Measurements from ENCODE around the gene SLC18A2. TPM values are rescaled to one million over a fixed set of nuclear protein-coding genes. Genes with fewer than 3 reads are reported as not detected.

SLC18A2 gene
- total and polyA plus RNA-seq, 2 experiments from 2014 or later, result 0.91 TPM; not detected in 1

DNA sequence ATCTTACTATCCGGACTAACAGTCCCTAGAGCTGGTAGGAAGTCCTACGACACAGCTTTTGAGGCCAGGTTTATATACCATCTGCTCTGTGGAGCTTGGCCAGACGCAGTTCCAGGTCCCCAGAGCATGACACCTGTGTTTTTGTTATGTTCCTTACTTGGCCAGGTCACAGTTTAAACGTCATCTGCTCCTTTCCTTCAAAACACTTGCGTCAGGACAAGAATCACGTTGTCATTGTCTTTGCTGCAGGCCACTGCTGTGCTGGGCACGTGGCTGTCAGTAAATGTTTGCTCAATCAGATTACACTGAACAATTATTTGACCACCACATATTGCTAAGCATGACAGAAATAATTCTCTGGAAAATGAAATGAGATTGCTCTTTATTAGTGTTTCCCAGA lies 23.9 kb downstream of the SLC18A2 start:
- no peak overlapping the region for H3K9ac ChIP-seq
- no peak overlapping the region for H3K4me2 ChIP-seq (ENCODE audit: unreplicated experiment)
- H3K4me1 ChIP-seq (ENCODE audit: insufficient read depth), result no peaks in the 10 kb centered on the region
- H2AFZ ChIP-seq, result no peak overlapping the region
- no peaks in the 10 kb centered on the region for H3K9me2 ChIP-seq (ENCODE audit: insufficient read depth)
- H3K4me3 ChIP-seq, result no peak overlapping the region
- no peaks in the 10 kb centered on the region for H3F3A ChIP-seq (ENCODE audit: insufficient read depth)
- DNase-seq, result no peak
- no peaks in the 10 kb centered on the region for H3K79me2 ChIP-seq (ENCODE audit: insufficient read depth)
- H3K36me3 ChIP-seq (ENCODE audit: low read depth), result no peaks in the 10 kb centered on the region
- H4K20me1 ChIP-seq (ENCODE audit: insufficient read depth), result no peaks in the 10 kb centered on the region
- H3K9me3 ChIP-seq (ENCODE audit: low read depth), result no peaks in the 10 kb centered on the region
- no peak for TF ChIP-seq EZH2 (IDR thresholded peaks at IDR 0.05; ENCODE audit: insufficient read depth, poor library complexity, severe bottlenecking)
- TF ChIP-seq EZH2phosphoT487 (IDR thresholded peaks at IDR 0.05; ENCODE audit: insufficient read depth, low read depth), result no peak
- 74 to 78% methylated on average over 7 of the region's 7 CpGs for WGBS, 2 experiments (ENCODE audit: low coverage in 1 of 2, low lambda C conversion rate in 2 of 2, missing lambda C conversion rate in 2 of 2)
- in situ Hi-C loops (cut with MboI), result no loop called here
- peaks cover 22% of the 10 kb centered on the region for H3K27me3 ChIP-seq (replicated peaks; ENCODE audit: insufficient read depth)
- no peak overlapping the region for H3K27ac ChIP-seq

DNA sequence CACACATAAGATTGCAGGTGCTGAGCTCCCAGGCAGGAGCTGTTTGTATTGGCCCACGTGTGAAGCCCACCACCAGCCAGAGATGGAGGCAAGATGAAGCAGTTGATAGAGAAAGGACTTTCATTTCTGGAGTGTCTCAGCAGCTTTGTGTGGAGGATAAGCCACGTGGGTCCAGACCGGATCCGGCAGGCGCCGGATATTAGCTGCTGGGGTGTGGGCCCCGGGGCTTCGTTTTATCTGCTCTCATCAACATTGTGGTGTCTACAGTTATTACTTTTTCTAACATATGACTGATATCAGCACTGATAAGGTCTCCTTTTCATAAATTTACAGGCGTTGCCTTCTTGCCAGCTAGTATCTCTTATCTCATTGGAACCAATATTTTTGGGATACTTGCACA lies 25.5 kb downstream of the SLC18A2 start:
- Histone ChIP-seq H3K9ac (no peak overlapping the region), H3K4me3 (no peak overlapping the region), H3K27me3 (replicated peaks; ENCODE audit: insufficient read depth) (peaks cover 7% of the 10 kb centered on the region; the same call in 1 of the 2 replicates), H3K27ac (no peak overlapping the region), H3K79me2 (ENCODE audit: insufficient read depth) (no peaks in the 10 kb centered on the region), H3K9me3 (ENCODE audit: low read depth) (no peaks in the 10 kb centered on the region), H2AFZ (no peak overlapping the region), H4K20me1 (ENCODE audit: insufficient read depth) (no peaks in the 10 kb centered on the region), H3K4me2 (ENCODE audit: unreplicated experiment) (no peak overlapping the region), H3K36me3 (ENCODE audit: low read depth) (no peaks in the 10 kb centered on the region), H3K9me2 (ENCODE audit: insufficient read depth) (no peaks in the 10 kb centered on the region), H3K4me1 (ENCODE audit: insufficient read depth) (0 out of 2 replicates have a peak, but pooled peaks cover 3% of the 10 kb centered on the region), H3F3A (ENCODE audit: insufficient read depth) (no peaks in the 10 kb centered on the region)
- WGBS, 2 experiments (ENCODE audit: low coverage in 1 of 2, low lambda C conversion rate in 2 of 2, missing lambda C conversion rate in 2 of 2), result 70 to 78% methylated on average over 9 of the region's 9 CpGs
- no peak for TF ChIP-seq EZH2 (IDR thresholded peaks at IDR 0.05; ENCODE audit: insufficient read depth, poor library complexity, severe bottlenecking)
- no peak for TF ChIP-seq EZH2phosphoT487 (IDR thresholded peaks at IDR 0.05; ENCODE audit: insufficient read depth, low read depth)
- in situ Hi-C loops (cut with MboI), result no loop called here
- no peak for DNase-seq

DNA sequence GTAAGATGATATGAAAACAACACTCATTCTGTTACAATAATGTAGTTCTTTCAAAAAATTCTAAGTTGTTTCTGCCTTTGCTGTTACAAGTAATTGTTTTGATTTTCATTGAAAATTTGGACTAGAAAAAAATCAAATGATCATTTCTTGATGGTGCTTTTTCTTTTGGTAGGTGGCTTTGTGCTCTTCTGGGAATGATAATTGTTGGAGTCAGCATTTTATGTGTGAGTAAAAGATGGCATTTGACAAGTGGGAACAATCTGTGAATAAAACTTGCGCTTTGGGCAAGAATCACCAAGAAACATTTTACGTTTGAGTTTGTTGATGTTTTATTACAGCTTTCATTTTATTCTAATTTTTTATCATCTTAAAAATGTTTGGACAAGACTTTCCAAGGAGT lies 25.9 kb downstream of the SLC18A2 start:
- Histone ChIP-seq H3K27me3 (replicated peaks; ENCODE audit: insufficient read depth) (0 out of 2 replicates have a peak, but pooled peaks cover 3% of the 10 kb centered on the region), H3K79me2 (ENCODE audit: insufficient read depth) (no peaks in the 10 kb centered on the region), H2AFZ (no peak overlapping the region), H3K4me1 (ENCODE audit: insufficient read depth) (peaks cover 7% of the 10 kb centered on the region; the same call in 1 of the 2 replicates), H3K9me2 (ENCODE audit: insufficient read depth) (no peaks in the 10 kb centered on the region), H3K9ac (no peak overlapping the region), H3K27ac (no peak overlapping the region), H3K4me3 (no peak overlapping the region), H4K20me1 (ENCODE audit: insufficient read depth) (no peaks in the 10 kb centered on the region), H3K9me3 (ENCODE audit: low read depth) (no peaks in the 10 kb centered on the region), H3K4me2 (ENCODE audit: unreplicated experiment) (no peak overlapping the region), H3K36me3 (ENCODE audit: low read depth) (no peaks in the 10 kb centered on the region), H3F3A (ENCODE audit: insufficient read depth) (no peaks in the 10 kb centered on the region)
- in situ Hi-C loops (cut with MboI), result no loop called here
- TF ChIP-seq EZH2phosphoT487 (IDR thresholded peaks at IDR 0.05; ENCODE audit: insufficient read depth, low read depth) (no peak), EZH2 (IDR thresholded peaks at IDR 0.05; ENCODE audit: insufficient read depth, poor library complexity, severe bottlenecking) (no peak)
- no peak for DNase-seq
- WGBS, 2 experiments (ENCODE audit: low coverage in 1 of 2, low lambda C conversion rate in 2 of 2, missing lambda C conversion rate in 2 of 2), result 65 to 68% methylated on average over 2 of the region's 2 CpGs

DNA sequence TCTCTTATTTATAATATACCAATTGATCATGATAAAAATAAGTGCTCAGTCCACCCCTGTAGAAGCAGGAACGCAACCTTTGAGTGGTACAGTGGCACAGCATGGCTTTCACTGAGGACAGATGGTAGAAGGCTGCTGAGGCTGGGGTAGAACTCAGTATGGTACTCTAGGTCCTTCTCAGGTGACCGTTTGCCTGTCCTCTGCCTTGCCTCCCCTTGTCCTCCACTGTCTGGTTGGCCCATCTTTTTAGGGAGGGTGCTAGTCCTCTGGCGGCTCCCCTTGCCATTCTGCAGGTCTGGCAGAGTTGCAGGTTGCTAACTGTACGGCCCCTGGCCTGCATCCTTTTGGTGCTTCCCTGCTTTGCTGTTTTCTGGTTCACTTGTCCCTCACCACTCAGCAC lies 27.3 kb downstream of the SLC18A2 start:
- Histone ChIP-seq H3K9me3 (ENCODE audit: low read depth) (no peaks in the 10 kb centered on the region), H3K4me1 (ENCODE audit: insufficient read depth) (peaks cover 7% of the 10 kb centered on the region; the same call in 1 of the 2 replicates), H4K20me1 (ENCODE audit: insufficient read depth) (no peaks in the 10 kb centered on the region), H3K79me2 (ENCODE audit: insufficient read depth) (no peaks in the 10 kb centered on the region), H3K4me3 (no peak overlapping the region), H3K9ac (no peak overlapping the region), H2AFZ (no peak overlapping the region), H3K27ac (no peak overlapping the region), H3K4me2 (ENCODE audit: unreplicated experiment) (no peak overlapping the region), H3K27me3 (replicated peaks; ENCODE audit: insufficient read depth) (no peaks in the 10 kb centered on the region), H3K36me3 (ENCODE audit: low read depth) (no peaks in the 10 kb centered on the region), H3F3A (ENCODE audit: insufficient read depth) (no peaks in the 10 kb centered on the region), H3K9me2 (ENCODE audit: insufficient read depth) (no peaks in the 10 kb centered on the region)
- 81 to 86% methylated on average over 4 of the region's 4 CpGs for WGBS, 2 experiments (ENCODE audit: low coverage in 1 of 2, low lambda C conversion rate in 2 of 2, missing lambda C conversion rate in 2 of 2)
- DNase-seq, result no peak
- in situ Hi-C loops (cut with MboI), result no loop called here
- TF ChIP-seq EZH2 (IDR thresholded peaks at IDR 0.05; ENCODE audit: insufficient read depth, poor library complexity, severe bottlenecking) (no peak), EZH2phosphoT487 (IDR thresholded peaks at IDR 0.05; ENCODE audit: insufficient read depth, low read depth) (no peak)

DNA sequence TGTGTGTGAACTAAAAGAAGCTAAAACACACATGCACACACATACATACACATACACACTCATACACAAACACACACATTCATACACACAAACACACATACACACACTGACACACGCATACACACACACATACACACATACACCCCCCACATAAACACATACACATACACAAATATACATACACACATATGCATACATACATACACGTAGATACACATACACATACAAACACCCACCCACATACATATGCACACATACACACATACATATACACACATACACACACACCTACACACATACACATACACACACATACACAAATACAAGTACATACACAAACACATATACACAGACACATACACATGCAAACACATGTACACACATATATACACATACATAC lies 28.0 kb downstream of the SLC18A2 start:
- no peak overlapping the region for H3K9ac ChIP-seq
- H3K27me3 ChIP-seq (replicated peaks; ENCODE audit: insufficient read depth), result no peaks in the 10 kb centered on the region
- no peaks in the 10 kb centered on the region for H3K36me3 ChIP-seq (ENCODE audit: low read depth)
- no peaks in the 10 kb centered on the region for H3K79me2 ChIP-seq (ENCODE audit: insufficient read depth)
- no peak overlapping the region for H3K4me3 ChIP-seq
- no peaks in the 10 kb centered on the region for H3K9me2 ChIP-seq (ENCODE audit: insufficient read depth)
- H3K9me3 ChIP-seq (ENCODE audit: low read depth), result no peaks in the 10 kb centered on the region
- H3K4me2 ChIP-seq (ENCODE audit: unreplicated experiment), result no peak overlapping the region
- H4K20me1 ChIP-seq (ENCODE audit: insufficient read depth), result no peaks in the 10 kb centered on the region
- WGBS, 2 experiments (ENCODE audit: low coverage in 1 of 2, low lambda C conversion rate in 2 of 2, missing lambda C conversion rate in 2 of 2), result 80 to 100% methylated on average over 2 of the region's 2 CpGs
- TF ChIP-seq EZH2 (IDR thresholded peaks at IDR 0.05; ENCODE audit: insufficient read depth, poor library complexity, severe bottlenecking), result no peak
- no peak for TF ChIP-seq EZH2phosphoT487 (IDR thresholded peaks at IDR 0.05; ENCODE audit: insufficient read depth, low read depth)
- in situ Hi-C loops (cut with MboI), result no loop called here
- H2AFZ ChIP-seq, result no peak overlapping the region
- no peak overlapping the region for H3K27ac ChIP-seq
- H3K4me1 ChIP-seq (ENCODE audit: insufficient read depth), result peaks cover 7% of the 10 kb centered on the region; the same call in 1 of the 2 replicates
- H3F3A ChIP-seq (ENCODE audit: insufficient read depth), result no peaks in the 10 kb centered on the region
- no peak for DNase-seq
